Esophagus (tissue), 2 donors: ENCODE data around the gene SPAG16. TPM values are rescaled to one million over a fixed set of nuclear protein-coding genes. Genes with fewer than 3 reads are reported as not detected.
"Not testable (repeated sequence)": the region's sequence is repeated elsewhere in the genome, so short reads cannot be mapped to it uniquely, and the experiment has no call there.

Experiments
- H3K27ac ChIP-seq, 2 donors: one replicate each; pipeline ENCODE4 v1.5.1; 2013; ENCODE audit warnings: low read depth in 2 of 2, mild to moderate bottlenecking in 2 of 2, inconsistent platforms in 1 of 2, low read length in 1 of 2, moderate library complexity in 1 of 2
- H3K27me3 ChIP-seq, 2 donors: one replicate each; pipeline ENCODE4 v1.6.1; 2013; ENCODE audit warnings: low read length in 2 of 2, control low read depth in 1 of 2, mild to moderate bottlenecking in 1 of 2; ENCODE audit not compliant: insufficient read depth in 2 of 2, control insufficient read depth in 1 of 2
- H3K36me3 ChIP-seq, 2 donors: one replicate each; pipeline ENCODE4 v1.6.1; 2013; ENCODE audit warnings: low read length in 1 of 2; ENCODE audit not compliant: control insufficient read depth in 2 of 2, insufficient read depth in 2 of 2
- H3K4me1 ChIP-seq, 2 donors: one replicate each; pipeline ENCODE4 v1.6.1; 2013; ENCODE audit warnings: low read length in 1 of 2; ENCODE audit not compliant: control insufficient read depth in 2 of 2, insufficient read depth in 2 of 2
- H3K4me3 ChIP-seq, 2 donors: one replicate each; pipeline ENCODE4 v1.5.1; 2013; ENCODE audit warnings: low read length in 2 of 2, mild to moderate bottlenecking in 2 of 2, low read depth in 1 of 2, moderate library complexity in 1 of 2
- H3K9me3 ChIP-seq, 2 donors: one replicate each; pipeline ENCODE4 v1.6.1; 2013; ENCODE audit warnings: mild to moderate bottlenecking in 2 of 2, low read depth in 1 of 2, low read length in 1 of 2, moderate library complexity in 1 of 2; ENCODE audit not compliant: control insufficient read depth in 2 of 2, insufficient read depth in 1 of 2
- WGBS, 2 donors: extraction: QIAGEN DNeasy Blood & Tissue Kit; methylation state at CpG; one replicate each; pipeline ENCODE4 v1.1.7; 2013; 5-methylcytosine and 5-hydroxymethylcytosine counted together
- polyA plus RNA-seq, 2 donors: library from polyadenylated mRNA; stranded (reverse); fragments of 200-250 nt; gene quantifications; one replicate each; pipeline ENCODE4 v1.2.3, GENCODE V29; 2013
- donor health status: healthy with polysubstance abuse.
- donor health status: Bipolar disorder and iron deficiency.

SPAG16 gene
- polyA plus RNA-seq, 2 donors = 20.4 to 21.2 TPM

GRCh38 chr2:213971536-213971935 is 687.3 kb downstream of the SPAG16 start:
- H3K27ac ChIP-seq = no peak overlapping the region
- no peaks in the 10 kb centered on the region for H3K27me3 ChIP-seq
- H3K9me3 ChIP-seq = no peaks in the 10 kb centered on the region
- no peak overlapping the region for H3K4me3 ChIP-seq
- no peaks in the 10 kb centered on the region for H3K36me3 ChIP-seq
- H3K4me1 ChIP-seq = no peaks in the 10 kb centered on the region

GRCh38 chr2:213980883-213981282 is 696.6 kb downstream of the SPAG16 start:
- Histone ChIP-seq H3K9me3 (no peaks in the 10 kb centered on the region), H3K4me3 (no peak overlapping the region), H3K27me3 (no peaks in the 10 kb centered on the region), H3K27ac (no peak overlapping the region), H3K36me3 (no peaks in the 10 kb centered on the region), H3K4me1 (no peaks in the 10 kb centered on the region)
- WGBS, 2 donors = 57 to 69% methylated on average over 3 of the region's 3 CpGs

- H3K9me3 ChIP-seq = no peaks in the 10 kb centered on the region
- no peaks in the 10 kb centered on the region for H3K27me3 ChIP-seq
- no peak overlapping the region for H3K27ac ChIP-seq
- H3K4me1 ChIP-seq = no peaks in the 10 kb centered on the region
- H3K4me3 ChIP-seq = no peak overlapping the region
- WGBS, 2 donors = 92% methylated on average over 3 of the region's 3 CpGs
- no peaks in the 10 kb centered on the region for H3K36me3 ChIP-seq
Measured at GRCh38 chr2:213989207-213989606, 704.9 kb downstream of the SPAG16 start.

GRCh38 chr2:213991453-213992108 is 707.3 kb downstream of the SPAG16 start:
- H3K4me1 ChIP-seq = no peaks in the 10 kb centered on the region
- H3K27me3 ChIP-seq = no peaks in the 10 kb centered on the region
- H3K9me3 ChIP-seq = no peaks in the 10 kb centered on the region
- no peak overlapping the region for H3K27ac ChIP-seq
- H3K4me3 ChIP-seq = no peak overlapping the region
- no peaks in the 10 kb centered on the region for H3K36me3 ChIP-seq
- 84 to 90% methylated on average over 5 of the region's 5 CpGs for WGBS, 2 donors

- H3K9me3 ChIP-seq = peaks cover 0 to 3% of the 10 kb centered on the region in 2 donors
- no peak overlapping the region for H3K4me3 ChIP-seq
- no peaks in the 10 kb centered on the region for H3K4me1 ChIP-seq
- 48% methylated on average over 1 of the region's 1 CpG for WGBS, 2 donors
- H3K36me3 ChIP-seq = no peaks in the 10 kb centered on the region
- no peaks in the 10 kb centered on the region for H3K27me3 ChIP-seq
- peak overlapping the region in 1 of 2 donors; percentile 49 for H3K27ac ChIP-seq
Measured at GRCh38 chr2:213995400-213996105, 711.3 kb downstream of the SPAG16 start.

- H3K9me3 ChIP-seq, H3K27ac ChIP-seq, H3K4me3 ChIP-seq, H3K27me3 ChIP-seq, H3K36me3 ChIP-seq, H3K4me1 ChIP-seq: not testable (repeated sequence)
- 44 to 56% methylated on average over 3 of the region's 3 CpGs for WGBS, 2 donors
Measured at GRCh38 chr2:213998976-213999375, 714.7 kb downstream of the SPAG16 start.

- WGBS, 2 donors = 83 to 90% methylated on average over 6 of the region's 6 CpGs
- Histone ChIP-seq H3K4me3 (no peak overlapping the region), H3K4me1 (no peaks in the 10 kb centered on the region), H3K27me3 (no peaks in the 10 kb centered on the region), H3K36me3 (no peaks in the 10 kb centered on the region), H3K9me3 (peaks cover 0 to under 1% of the 10 kb centered on the region in 2 donors), H3K27ac (no peak overlapping the region)
Measured at GRCh38 chr2:214004463-214004862, 720.2 kb downstream of the SPAG16 start.

GRCh38 chr2:214005337-214005736 is 721.1 kb downstream of the SPAG16 start:
- WGBS, 2 donors = 59 to 60% methylated on average over 5 of the region's 5 CpGs
- H3K27me3 ChIP-seq = no peaks in the 10 kb centered on the region

GRCh38 chr2:214006601-214007000 is 722.3 kb downstream of the SPAG16 start:
- H3K4me1 ChIP-seq = no peaks in the 10 kb centered on the region
- H3K27me3 ChIP-seq = no peaks in the 10 kb centered on the region
- no peaks in the 10 kb centered on the region for H3K36me3 ChIP-seq
- H3K9me3 ChIP-seq = no peaks in the 10 kb centered on the region
- 27 to 43% methylated on average over 2 of the region's 2 CpGs for WGBS, 2 donors
- H3K4me3 ChIP-seq = no peak overlapping the region
- no peak overlapping the region for H3K27ac ChIP-seq

More at GRCh38 chr2:214005337-214005736, 721.1 kb downstream of the SPAG16 start:
- no peak overlapping the region for H3K27ac ChIP-seq
- no peaks in the 10 kb centered on the region for H3K9me3 ChIP-seq
- no peaks in the 10 kb centered on the region for H3K36me3 ChIP-seq
- H3K4me1 ChIP-seq = no peaks in the 10 kb centered on the region
- no peak overlapping the region for H3K4me3 ChIP-seq

- no peak overlapping the region for H3K4me3 ChIP-seq
- no peaks in the 10 kb centered on the region for H3K4me1 ChIP-seq
- no peaks in the 10 kb centered on the region for H3K36me3 ChIP-seq
- H3K27ac ChIP-seq = no peak overlapping the region
- 82 to 89% methylated on average over 3 of the region's 3 CpGs for WGBS, 2 donors
- no peaks in the 10 kb centered on the region for H3K27me3 ChIP-seq
- no peaks in the 10 kb centered on the region for H3K9me3 ChIP-seq
Measured at GRCh38 chr2:214011676-214012075, 727.4 kb downstream of the SPAG16 start.
